HG02678 (cell line): Measurements from ENCODE around the gene P3H1.

Experiments
- ATAC-seq: cut with Tn5 transposase; IDR thresholded peaks from one replicate; pipeline ENCODE4 v1.9.1; 2021; ENCODE audit warnings: mild to moderate bottlenecking, moderate library complexity; ENCODE audit not compliant: unreplicated experiment

Gene P3H1

DNA sequence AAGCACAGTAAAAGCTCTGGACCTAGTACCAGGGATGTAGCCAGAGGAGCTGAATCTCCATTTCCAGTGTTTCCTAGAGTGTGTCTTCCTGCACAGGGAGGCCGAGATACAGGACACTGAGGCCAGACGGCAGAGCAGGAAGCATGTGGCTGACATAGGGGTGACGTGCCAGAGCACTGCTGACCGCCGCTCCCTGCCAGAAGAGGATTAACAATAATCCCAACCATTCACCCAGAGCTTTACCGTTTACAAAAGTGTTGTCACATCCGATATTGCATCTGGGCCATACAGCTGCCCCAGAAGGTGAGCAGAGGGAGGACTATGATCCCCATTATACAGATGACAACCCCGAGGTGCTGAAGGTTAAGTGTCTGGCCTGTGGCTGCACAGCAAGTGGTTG, 21.0 kb downstream of the P3H1 start:
- ATAC-seq, result no peak

DNA sequence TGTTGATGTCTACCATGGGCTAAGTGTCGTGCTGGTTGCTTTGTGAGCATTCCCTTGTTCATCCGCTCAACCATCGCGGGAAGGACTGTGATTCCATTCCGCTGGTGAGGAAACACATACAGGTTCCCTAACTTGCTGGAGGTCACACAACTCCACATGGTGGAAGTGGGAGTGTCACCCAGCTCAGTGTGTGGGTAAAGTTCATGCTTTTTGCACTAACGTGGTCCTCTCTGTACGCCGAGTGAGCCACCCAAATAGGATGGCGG, 22.7 kb downstream of the P3H1 start:
- ATAC-seq, result no peak

DNA sequence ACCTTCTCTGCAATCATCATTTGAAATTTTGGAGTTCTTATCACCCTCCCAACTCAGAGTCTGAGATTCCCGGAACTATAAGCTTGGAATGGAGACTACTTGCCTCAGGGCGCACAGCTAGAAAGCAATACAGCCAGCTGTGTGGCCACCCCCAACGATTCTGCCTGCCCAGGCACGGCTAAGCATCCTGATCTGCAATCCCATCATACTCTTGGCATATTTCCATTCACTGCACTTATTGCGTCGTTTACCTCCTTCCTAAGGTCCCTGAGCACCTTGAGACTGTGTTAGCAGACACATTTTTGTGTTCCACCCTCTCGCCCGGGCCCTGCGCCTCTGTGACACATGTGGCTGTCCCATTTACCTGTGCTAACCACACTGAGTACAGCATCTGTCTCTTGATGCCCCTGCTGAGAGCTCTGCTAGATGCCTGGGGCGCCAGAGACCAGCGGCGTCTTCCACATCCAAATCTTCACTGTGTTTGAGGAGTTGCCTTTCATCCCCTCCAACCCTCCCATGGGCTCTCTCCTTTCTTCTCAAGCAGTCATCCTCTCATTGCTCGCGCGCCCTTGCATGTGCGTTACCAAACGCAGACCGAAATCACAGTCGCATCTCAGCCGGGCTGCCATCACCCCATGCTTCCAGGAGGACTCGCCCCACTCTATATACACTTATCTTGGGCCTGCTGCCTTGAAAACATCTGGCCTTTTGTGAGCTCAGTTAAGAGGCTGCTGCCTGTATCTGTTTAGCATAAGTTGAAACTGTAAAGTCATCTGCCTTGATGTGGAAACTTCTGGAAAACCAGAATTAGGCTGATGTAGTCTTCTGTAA, 23.3 kb downstream of the P3H1 start:
- ATAC-seq, result no peak

- ATAC-seq, result no peak
Observed at GRCh38 chr1:42742617-42743316, 24.1 kb downstream of the P3H1 start.

DNA sequence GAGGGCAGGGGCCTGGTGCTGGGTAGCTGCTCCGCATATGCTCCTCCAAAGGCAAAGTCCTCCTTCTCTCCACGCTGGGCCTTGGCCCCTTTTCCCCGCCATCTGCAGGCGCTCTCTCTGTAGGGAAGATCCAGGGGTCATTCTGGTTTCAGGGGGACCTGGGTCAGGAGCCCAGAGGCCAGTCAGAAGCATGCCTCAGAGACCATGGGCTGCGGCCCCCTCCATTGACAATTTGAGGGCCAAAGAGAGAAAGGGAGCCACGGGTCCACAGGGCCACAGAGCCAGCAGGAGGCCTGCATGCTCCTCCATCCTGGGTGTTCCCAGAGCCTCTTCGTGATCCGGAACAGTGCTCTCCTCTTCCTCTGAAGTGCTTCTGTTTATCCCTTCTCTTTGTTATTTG, 24.7 kb downstream of the P3H1 start:
- no peak for ATAC-seq

- ATAC-seq, result no peak
Observed at GRCh38 chr1:42741706-42742105, 25.1 kb downstream of the P3H1 start.

GRCh38 chr1:42740851-42741580, 25.8 kb downstream of the P3H1 start:
- no peak for ATAC-seq

DNA sequence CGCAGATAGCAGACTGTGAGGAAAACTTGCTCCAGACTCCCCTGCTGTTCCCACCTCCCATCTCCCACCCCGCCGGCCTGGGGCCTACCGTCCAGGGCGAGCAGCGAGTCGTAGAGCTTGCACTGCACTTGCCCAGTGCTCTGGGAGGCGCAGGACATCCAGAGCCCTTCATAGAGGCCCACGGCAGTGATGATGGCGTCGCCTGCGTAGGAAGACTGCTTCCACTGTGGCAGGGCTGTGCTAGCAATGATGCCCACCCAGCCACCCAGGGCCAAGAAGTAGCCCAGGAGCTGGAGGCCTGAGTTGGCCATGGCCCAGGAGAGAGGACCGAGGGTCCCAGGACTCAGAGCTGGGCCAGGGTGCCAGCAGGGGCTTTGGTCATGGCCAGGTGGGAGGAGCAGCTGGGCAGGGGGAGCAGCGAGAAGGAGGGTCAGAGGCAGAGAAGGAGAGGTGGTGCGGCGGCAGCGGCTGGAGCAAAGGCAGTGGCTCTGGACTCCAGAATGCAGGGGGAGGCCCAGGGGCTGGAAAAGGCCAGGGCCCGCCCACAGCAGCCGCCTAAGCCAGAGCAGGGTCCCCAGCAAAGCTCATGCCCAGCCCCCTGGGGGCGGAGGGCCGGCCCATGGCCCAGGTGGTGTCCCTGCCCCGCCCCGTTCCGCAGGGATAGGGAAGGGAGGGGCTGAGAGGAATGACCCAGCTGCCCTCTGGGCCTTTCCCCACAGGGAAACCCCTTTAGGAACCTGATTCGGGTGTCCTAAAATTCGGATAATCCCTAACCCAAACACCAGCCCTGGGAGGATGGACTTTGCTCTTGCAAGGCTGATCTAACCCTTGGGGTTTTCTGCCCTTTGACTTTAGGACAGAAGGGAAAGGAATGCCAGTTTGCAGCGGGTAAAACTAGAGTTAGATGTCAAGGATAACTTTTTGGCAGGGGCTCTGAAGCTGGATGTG, 26.8 kb downstream of the P3H1 start, which contains the start of gene CLDN19:
Gene CLDN19 (minus strand): TSS at position 484 of the 948 bp plus-strand sequence. CDS start 173 bp downstream, at position 311.
- ATAC-seq, result no peak

DNA sequence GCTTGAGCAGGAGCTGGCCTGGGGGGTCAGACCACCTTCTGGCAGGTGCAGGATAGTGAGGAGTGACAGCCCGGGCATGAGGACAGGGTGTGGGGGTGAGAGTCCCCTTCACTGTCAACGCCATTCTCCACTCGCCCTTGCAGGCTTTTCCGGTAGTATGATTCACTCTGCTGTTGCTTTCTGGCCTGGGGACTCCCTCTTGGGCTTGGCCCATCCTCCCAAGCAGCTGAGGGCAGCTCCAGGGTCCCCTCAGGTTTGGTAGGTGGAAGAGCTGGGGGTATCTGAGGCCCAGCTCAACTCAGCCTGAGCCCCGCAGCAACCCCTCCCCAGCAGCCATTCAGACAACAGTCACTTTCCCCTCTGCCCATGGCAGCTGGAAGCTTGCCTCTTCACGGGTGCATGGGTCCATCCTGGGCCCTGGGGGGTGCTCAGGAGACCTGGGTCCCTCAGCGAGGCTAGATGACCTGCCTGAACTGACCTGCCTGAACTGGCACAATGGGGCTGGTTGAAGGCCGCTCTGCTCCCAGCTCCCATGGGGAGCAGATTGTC, 28.1 kb downstream of the P3H1 start:
- ATAC-seq, result no peak

- no peak for ATAC-seq
Observed at GRCh38 chr1:42737986-42738677, 28.7 kb downstream of the P3H1 start.

- ATAC-seq, result no peak
Observed at GRCh38 chr1:42737257-42737656, 29.6 kb downstream of the P3H1 start.

GRCh38 chr1:42736571-42737200, 30.1 kb downstream of the P3H1 start:
- no peak for ATAC-seq

- ATAC-seq, result no peak
Observed at GRCh38 chr1:42736152-42736551, 30.7 kb downstream of the P3H1 start.

GRCh38 chr1:42735477-42736105, 31.2 kb downstream of the P3H1 start:
- ATAC-seq, result no peak

DNA sequence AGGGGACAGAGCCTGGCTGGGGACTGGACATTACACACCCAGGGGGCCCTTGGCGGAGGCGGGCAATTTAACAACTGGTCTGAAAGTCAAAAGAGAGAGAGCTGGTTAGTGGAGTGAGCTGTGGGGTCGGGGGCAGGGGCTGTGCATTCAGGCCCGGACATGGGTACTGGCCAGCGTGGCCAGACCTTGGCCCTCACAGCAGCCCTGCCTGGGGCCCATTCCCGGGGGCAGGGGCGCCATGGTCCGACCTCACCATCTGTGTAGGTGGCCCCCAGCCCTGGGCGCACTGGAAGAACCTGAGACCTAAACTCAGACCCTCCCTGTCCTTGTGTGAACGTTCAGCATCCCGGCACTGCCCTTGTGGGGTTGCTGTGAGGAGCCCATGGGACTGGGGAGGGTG, 31.8 kb downstream of the P3H1 start:
- ATAC-seq, result no peak

DNA sequence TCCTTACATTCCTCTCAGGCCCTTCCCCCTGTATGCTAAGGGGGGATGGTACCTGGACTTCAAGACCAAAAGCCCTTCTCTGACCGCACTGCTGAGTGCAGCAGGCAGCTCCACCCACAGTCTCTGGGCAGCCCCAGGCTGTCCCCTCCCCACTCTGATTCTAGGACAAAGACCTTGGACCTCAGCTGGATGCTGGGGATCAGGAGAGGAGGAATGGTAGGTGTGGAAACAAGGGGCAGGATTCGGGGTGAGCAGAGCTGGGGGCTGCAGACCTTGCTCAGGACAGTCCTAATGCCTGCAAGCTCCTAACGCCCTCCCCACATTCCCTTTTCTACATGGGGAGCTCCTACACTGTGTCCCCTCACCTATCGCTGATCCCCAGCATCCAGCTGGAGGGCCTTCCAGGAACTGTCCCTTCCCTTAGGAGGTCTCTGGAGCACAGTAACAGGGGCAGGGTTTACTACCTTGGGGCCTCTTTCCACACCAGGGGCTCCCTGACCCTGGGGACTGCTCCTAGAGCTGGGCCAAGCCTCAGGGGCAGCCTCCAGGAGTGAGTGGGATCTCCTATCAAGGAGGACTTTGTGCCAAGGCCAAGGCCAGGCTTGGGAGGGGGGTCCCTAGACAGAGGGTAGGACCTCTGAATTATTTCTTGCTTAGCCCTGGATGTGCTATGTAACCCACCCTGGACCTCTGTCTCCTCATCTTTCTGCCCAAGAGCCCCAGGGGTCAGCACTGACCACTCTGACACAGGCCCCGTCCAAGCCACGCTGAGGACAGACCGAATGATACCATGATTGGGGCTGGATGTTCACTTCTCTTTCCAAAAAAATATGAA, 32.4 kb downstream of the P3H1 start:
- ATAC-seq, result no peak

- no peak for ATAC-seq
Observed at GRCh38 chr1:42733415-42734200, 33.2 kb downstream of the P3H1 start.
